Measurements from ENCODE around the gene TMEM266.
"Not testable (repeated sequence)": the region's sequence is repeated elsewhere in the genome, so short reads cannot be mapped to it uniquely, and the experiment has no call there.

The TMEM266 gene

DNA sequence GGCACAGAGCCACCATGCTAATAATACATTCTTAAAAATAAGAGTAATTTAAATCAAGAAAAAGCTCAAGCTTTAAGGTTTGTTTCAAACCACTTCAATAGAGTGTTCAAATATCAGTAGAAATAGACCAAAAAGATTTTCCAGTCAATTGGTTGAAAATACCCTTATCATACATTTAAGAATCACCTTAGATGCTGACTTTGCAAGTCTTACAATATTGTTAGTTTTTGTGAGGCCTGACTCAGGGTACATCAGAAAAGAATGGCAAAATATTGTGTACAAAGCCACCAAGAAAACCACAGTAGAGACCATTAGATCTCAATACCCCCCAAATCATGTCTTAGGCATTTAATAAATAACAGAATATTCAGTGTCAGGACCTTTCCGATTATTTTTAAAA, 27.7 kb upstream of the TMEM266 start:
- H3K18ac ChIP-seq (ENCODE audit: low read length), result no peak overlapping the region
- no CpG with 5 or more reads among the region's 1 CpG for WGBS (ENCODE audit: extremely low coverage, insufficient coverage, low lambda C conversion rate)
- H2BK15ac ChIP-seq (replicated peaks; ENCODE audit: low read depth), result no peak overlapping the region
- H3K9ac ChIP-seq (ENCODE audit: low read length), result no peak overlapping the region
- no peak overlapping the region for H2AK5ac ChIP-seq (ENCODE audit: low read length)
- no peak overlapping the region for H4K8ac ChIP-seq (ENCODE audit: low read depth, low read length)
- H3K4me2 ChIP-seq (ENCODE audit: low read length), result no peak overlapping the region
- H3K79me1 ChIP-seq (ENCODE audit: low read length), result no peaks in the 10 kb centered on the region
- H4K5ac ChIP-seq (ENCODE audit: low read length), result no peak overlapping the region
- H2BK120ac ChIP-seq (ENCODE audit: low read depth, low read length), result no peak overlapping the region
- H2BK5ac ChIP-seq (ENCODE audit: low read length), result no peak overlapping the region
- no peaks in the 10 kb centered on the region for H3K27me3 ChIP-seq (ENCODE audit: insufficient read depth, low read length, poor library complexity)
- no peaks in the 10 kb centered on the region for H3K36me3 ChIP-seq (ENCODE audit: control insufficient read depth, insufficient read depth, low read length)
- no peak overlapping the region for H3K23ac ChIP-seq (ENCODE audit: low read length)
- DNase-seq, result no peak
- H3K4ac ChIP-seq (ENCODE audit: low read depth, low read length), result no peak overlapping the region
- H3K79me2 ChIP-seq (ENCODE audit: control insufficient read depth, insufficient read depth, low read length), result no peaks in the 10 kb centered on the region
- no peak overlapping the region for H3K27ac ChIP-seq (ENCODE audit: low read depth, low read length)
- H3K56ac ChIP-seq (ENCODE audit: low read length), result no peak overlapping the region
- peaks cover 11% of the 10 kb centered on the region for H3K4me1 ChIP-seq (ENCODE audit: control insufficient read depth, low read depth, low read length)
- H3K4me3 ChIP-seq (ENCODE audit: low read length), result no peak overlapping the region

DNA sequence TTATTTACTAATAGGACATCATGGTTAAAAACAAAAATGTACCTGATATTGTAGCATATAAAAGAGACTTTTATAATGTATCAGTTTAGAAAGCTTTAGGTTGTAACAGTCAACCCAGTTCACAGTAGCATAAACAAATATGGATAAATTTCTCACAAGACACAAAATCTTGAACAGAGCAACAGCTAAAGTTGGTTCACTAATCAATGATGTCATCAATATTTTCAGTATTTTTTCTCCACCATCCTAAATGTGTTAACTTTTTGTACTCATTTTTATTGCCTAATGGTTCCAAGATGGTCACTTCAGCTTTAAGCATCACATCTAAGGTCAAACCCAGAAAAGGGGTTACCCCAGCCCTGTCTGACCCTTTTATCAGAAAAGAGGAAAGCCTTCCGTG, 26.3 kb upstream of the TMEM266 start:
- peak overlapping the region; percentile 84 for H3K27ac ChIP-seq (ENCODE audit: low read depth, low read length)
- peak overlapping the region; percentile 19 for H2BK15ac ChIP-seq (replicated peaks; ENCODE audit: low read depth)
- no CpG with 5 or more reads among the region's 1 CpG for WGBS (ENCODE audit: extremely low coverage, insufficient coverage, low lambda C conversion rate)
- no peak overlapping the region for H3K18ac ChIP-seq (ENCODE audit: low read length)
- peaks cover 11% of the 10 kb centered on the region for H3K4me1 ChIP-seq (ENCODE audit: control insufficient read depth, low read depth, low read length)
- peak overlapping the region; percentile 61 for H2BK120ac ChIP-seq (ENCODE audit: low read depth, low read length)
- H3K79me2 ChIP-seq (ENCODE audit: control insufficient read depth, insufficient read depth, low read length), result no peaks in the 10 kb centered on the region
- H2BK5ac ChIP-seq (ENCODE audit: low read length), result peak overlapping the region; percentile 89
- no peaks in the 10 kb centered on the region for H3K79me1 ChIP-seq (ENCODE audit: low read length)
- no peak overlapping the region for H2AK5ac ChIP-seq (ENCODE audit: low read length)
- no peak overlapping the region for H3K23ac ChIP-seq (ENCODE audit: low read length)
- no peaks in the 10 kb centered on the region for H3K27me3 ChIP-seq (ENCODE audit: insufficient read depth, low read length, poor library complexity)
- no peaks in the 10 kb centered on the region for H3K36me3 ChIP-seq (ENCODE audit: control insufficient read depth, insufficient read depth, low read length)
- H3K4me3 ChIP-seq (ENCODE audit: low read length), result no peak overlapping the region
- no peak overlapping the region for H3K9ac ChIP-seq (ENCODE audit: low read length)
- H4K8ac ChIP-seq (ENCODE audit: low read depth, low read length), result no peak overlapping the region
- no peak overlapping the region for H3K4ac ChIP-seq (ENCODE audit: low read depth, low read length)
- no peak overlapping the region for H4K5ac ChIP-seq (ENCODE audit: low read length)
- H3K4me2 ChIP-seq (ENCODE audit: low read length), result no peak overlapping the region
- no peak for DNase-seq
- H3K56ac ChIP-seq (ENCODE audit: low read length), result peak overlapping the region; percentile 47

DNA sequence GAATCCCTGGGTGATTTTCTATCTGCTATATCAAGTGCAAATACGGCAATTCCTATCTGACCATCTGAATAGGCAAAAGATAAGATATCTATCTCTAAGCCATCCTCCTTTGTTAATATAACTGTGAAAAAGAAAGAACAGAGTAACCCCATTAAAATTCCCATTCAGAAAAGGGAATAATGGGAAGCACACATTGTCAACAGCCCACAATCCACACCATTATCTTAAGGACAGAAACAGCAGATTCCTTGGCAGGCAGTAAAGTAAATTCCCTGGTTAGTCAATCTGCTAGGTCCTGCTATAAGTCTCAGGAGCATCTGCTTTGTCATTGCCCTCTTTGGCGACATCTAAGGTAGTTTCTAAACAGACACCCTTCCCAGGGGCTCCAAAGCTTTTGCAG, 25.7 kb upstream of the TMEM266 start:
- peak; percentile 94 for DNase-seq
- peak overlapping the region; percentile 73 for H2BK5ac ChIP-seq (ENCODE audit: low read length)
- no CpG with 5 or more reads among the region's 2 CpGs for WGBS (ENCODE audit: extremely low coverage, insufficient coverage, low lambda C conversion rate)

DNA sequence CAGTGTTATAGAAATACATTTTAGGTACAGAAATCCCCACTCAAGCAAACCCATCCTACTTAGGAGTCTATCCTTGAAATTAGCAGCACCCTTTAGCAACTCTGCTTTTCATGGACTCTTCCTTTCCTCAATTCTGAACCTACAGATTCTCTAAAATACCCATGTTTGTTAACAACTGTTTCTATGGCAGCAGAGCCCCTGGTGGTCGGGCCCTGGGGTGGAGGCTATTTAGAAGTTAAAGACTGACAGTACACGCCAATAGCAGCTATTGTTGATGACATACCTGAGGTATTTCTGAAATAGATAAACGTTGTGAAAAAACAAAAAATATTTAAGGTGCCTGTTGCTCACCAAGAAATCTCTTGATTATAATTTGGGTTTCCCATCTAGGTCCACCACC, 24.2 kb upstream of the TMEM266 start:
- Histone ChIP-seq H2BK5ac (ENCODE audit: low read length) (no peak overlapping the region), H3K36me3 (ENCODE audit: control insufficient read depth, insufficient read depth, low read length) (no peaks in the 10 kb centered on the region), H4K8ac (ENCODE audit: low read depth, low read length) (no peak overlapping the region), H3K18ac (ENCODE audit: low read length) (no peak overlapping the region), H2BK15ac (replicated peaks; ENCODE audit: low read depth) (no peak overlapping the region), H3K27me3 (ENCODE audit: insufficient read depth, low read length, poor library complexity) (no peaks in the 10 kb centered on the region), H3K4me1 (ENCODE audit: control insufficient read depth, low read depth, low read length) (peaks cover 11% of the 10 kb centered on the region), H3K56ac (ENCODE audit: low read length) (peak overlapping the region; percentile 57), H3K23ac (ENCODE audit: low read length) (no peak overlapping the region), H3K79me2 (ENCODE audit: control insufficient read depth, insufficient read depth, low read length) (no peaks in the 10 kb centered on the region), H4K5ac (ENCODE audit: low read length) (no peak overlapping the region), H3K4ac (ENCODE audit: low read depth, low read length) (no peak overlapping the region), H3K79me1 (ENCODE audit: low read length) (no peaks in the 10 kb centered on the region), H2BK120ac (ENCODE audit: low read depth, low read length) (no peak overlapping the region), H3K9ac (ENCODE audit: low read length) (no peak overlapping the region), H3K27ac (ENCODE audit: low read depth, low read length) (no peak overlapping the region), H3K4me2 (ENCODE audit: low read length) (no peak overlapping the region), H2AK5ac (ENCODE audit: low read length) (no peak overlapping the region), H3K4me3 (ENCODE audit: low read length) (no peak overlapping the region)
- DNase-seq, result peak; percentile 69
- WGBS (ENCODE audit: extremely low coverage, insufficient coverage, low lambda C conversion rate), result no CpG with 5 or more reads among the region's 3 CpGs

More for the DNA sequence above, 25.7 kb upstream of the TMEM266 start:
- H3K56ac ChIP-seq (ENCODE audit: low read length), result peak overlapping the region; percentile 18
- no peak overlapping the region for H3K23ac ChIP-seq (ENCODE audit: low read length)
- no peak overlapping the region for H3K4me3 ChIP-seq (ENCODE audit: low read length)
- H3K4me2 ChIP-seq (ENCODE audit: low read length), result no peak overlapping the region
- no peak overlapping the region for H4K8ac ChIP-seq (ENCODE audit: low read depth, low read length)
- H3K18ac ChIP-seq (ENCODE audit: low read length), result peak overlapping the region; percentile 87
- H2BK15ac ChIP-seq (replicated peaks; ENCODE audit: low read depth), result no peak overlapping the region
- H2BK120ac ChIP-seq (ENCODE audit: low read depth, low read length), result peak overlapping the region; percentile 38
- no peaks in the 10 kb centered on the region for H3K79me2 ChIP-seq (ENCODE audit: control insufficient read depth, insufficient read depth, low read length)
- no peaks in the 10 kb centered on the region for H3K27me3 ChIP-seq (ENCODE audit: insufficient read depth, low read length, poor library complexity)
- H2AK5ac ChIP-seq (ENCODE audit: low read length), result no peak overlapping the region
- H3K27ac ChIP-seq (ENCODE audit: low read depth, low read length), result peak overlapping the region; percentile 81
- no peaks in the 10 kb centered on the region for H3K79me1 ChIP-seq (ENCODE audit: low read length)
- H3K36me3 ChIP-seq (ENCODE audit: control insufficient read depth, insufficient read depth, low read length), result no peaks in the 10 kb centered on the region
- no peak overlapping the region for H3K9ac ChIP-seq (ENCODE audit: low read length)
- peaks cover 11% of the 10 kb centered on the region for H3K4me1 ChIP-seq (ENCODE audit: control insufficient read depth, low read depth, low read length)
- no peak overlapping the region for H4K5ac ChIP-seq (ENCODE audit: low read length)
- no peak overlapping the region for H3K4ac ChIP-seq (ENCODE audit: low read depth, low read length)

DNA sequence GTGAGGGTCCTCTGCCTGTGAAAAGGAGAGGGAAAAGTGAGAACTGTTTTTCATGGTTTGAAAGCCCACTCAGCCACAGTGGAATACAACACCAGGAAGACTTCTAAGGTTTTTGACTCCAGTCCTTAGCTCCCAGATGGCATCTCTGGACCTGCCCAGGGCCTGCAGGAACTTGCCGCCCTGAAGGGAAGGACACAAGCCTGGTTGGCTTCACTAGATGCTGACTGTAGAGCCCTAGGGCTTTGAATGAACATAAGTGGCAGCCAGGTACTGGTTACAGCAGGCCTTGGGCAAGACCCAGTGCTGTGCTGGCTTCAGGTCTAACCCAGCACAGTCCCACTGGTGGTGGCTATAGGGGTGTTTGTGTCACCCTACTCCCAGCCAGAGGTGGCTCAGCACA, 21.3 kb upstream of the TMEM266 start:
- Histone ChIP-seq H3K36me3 (ENCODE audit: control insufficient read depth, insufficient read depth, low read length) (no peaks in the 10 kb centered on the region), H3K79me1 (ENCODE audit: low read length) (no peaks in the 10 kb centered on the region), H3K4ac (ENCODE audit: low read depth, low read length) (no peak overlapping the region), H3K4me3 (ENCODE audit: low read length) (no peak overlapping the region), H3K9ac (ENCODE audit: low read length) (no peak overlapping the region), H2BK15ac (replicated peaks; ENCODE audit: low read depth) (no peak overlapping the region), H4K8ac (ENCODE audit: low read depth, low read length) (no peak overlapping the region), H3K23ac (ENCODE audit: low read length) (no peak overlapping the region), H4K5ac (ENCODE audit: low read length) (no peak overlapping the region), H3K27ac (ENCODE audit: low read depth, low read length) (no peak overlapping the region), H3K79me2 (ENCODE audit: control insufficient read depth, insufficient read depth, low read length) (no peaks in the 10 kb centered on the region), H3K27me3 (ENCODE audit: insufficient read depth, low read length, poor library complexity) (no peaks in the 10 kb centered on the region), H3K4me1 (ENCODE audit: control insufficient read depth, low read depth, low read length) (peaks cover 11% of the 10 kb centered on the region), H2AK5ac (ENCODE audit: low read length) (peak overlapping the region; percentile 58), H3K4me2 (ENCODE audit: low read length) (no peak overlapping the region), H3K18ac (ENCODE audit: low read length) (no peak overlapping the region), H2BK120ac (ENCODE audit: low read depth, low read length) (no peak overlapping the region), H3K56ac (ENCODE audit: low read length) (no peak overlapping the region), H2BK5ac (ENCODE audit: low read length) (no peak overlapping the region)
- no peak for DNase-seq
- WGBS (ENCODE audit: extremely low coverage, insufficient coverage, low lambda C conversion rate), result no CpG with 5 or more reads among the region's 1 CpG

DNA sequence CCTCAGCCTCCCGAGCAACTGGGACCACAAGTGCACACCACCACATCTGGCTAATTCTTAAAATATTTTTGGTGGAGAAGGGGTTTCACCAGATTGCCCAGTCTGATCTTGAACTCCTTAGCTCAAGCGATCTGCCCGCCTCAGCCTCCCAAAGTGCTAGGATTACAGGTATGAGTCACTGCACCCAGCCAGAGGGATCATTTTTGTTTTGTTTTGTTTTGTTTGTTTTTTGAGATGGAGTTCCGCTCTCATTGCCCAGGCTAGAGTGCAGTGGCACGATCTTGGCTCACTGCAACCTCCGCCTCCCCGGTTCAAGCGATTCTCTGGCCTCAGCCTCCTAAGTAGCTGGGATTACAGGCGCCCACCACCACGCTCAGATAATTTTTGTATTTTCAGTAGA, 5.6 kb upstream of the TMEM266 start:
- not testable (repeated sequence) for H3K4me2 ChIP-seq (ENCODE audit: low read length); H4K8ac ChIP-seq (ENCODE audit: low read depth, low read length); H2AK5ac ChIP-seq (ENCODE audit: low read length); H4K5ac ChIP-seq (ENCODE audit: low read length); H3K56ac ChIP-seq (ENCODE audit: low read length); DNase-seq; H2BK15ac ChIP-seq (replicated peaks; ENCODE audit: low read depth); H3K4me1 ChIP-seq (ENCODE audit: control insufficient read depth, low read depth, low read length); H3K9ac ChIP-seq (ENCODE audit: low read length); H3K79me1 ChIP-seq (ENCODE audit: low read length); H3K23ac ChIP-seq (ENCODE audit: low read length); H3K4me3 ChIP-seq (ENCODE audit: low read length); H2BK5ac ChIP-seq (ENCODE audit: low read length); H3K4ac ChIP-seq (ENCODE audit: low read depth, low read length); H3K79me2 ChIP-seq (ENCODE audit: control insufficient read depth, insufficient read depth, low read length); H3K18ac ChIP-seq (ENCODE audit: low read length); H3K27me3 ChIP-seq (ENCODE audit: insufficient read depth, low read length, poor library complexity); H3K36me3 ChIP-seq (ENCODE audit: control insufficient read depth, insufficient read depth, low read length); H2BK120ac ChIP-seq (ENCODE audit: low read depth, low read length); H3K27ac ChIP-seq (ENCODE audit: low read depth, low read length)
- no CpG with 5 or more reads among the region's 10 CpGs for WGBS (ENCODE audit: extremely low coverage, insufficient coverage, low lambda C conversion rate)

Measured in mesendoderm (in vitro differentiated cells).